Muscle layer of duodenum (tissue), 2 donors: ENCODE measurements around the gene SEC23IP.

Source experiments
- H3K27ac ChIP-seq: one replicate; pipeline ENCODE4 v1.7.0; 2013; ENCODE audit warnings: mild to moderate bottlenecking, low read length
- H3K27me3 ChIP-seq: one replicate; pipeline ENCODE4 v1.7.0; 2013; ENCODE audit warnings: low read depth, mild to moderate bottlenecking, control low read depth, low read length
- H3K36me3 ChIP-seq, 2 donors: one replicate each; pipeline ENCODE4 v1.7.0; 2013; ENCODE audit warnings: low read length in 2 of 2, control low read depth in 1 of 2, mild to moderate bottlenecking in 1 of 2; ENCODE audit not compliant: insufficient read depth in 2 of 2, control insufficient read depth in 1 of 2
- H3K4me1 ChIP-seq, 2 donors: one replicate each; pipeline ENCODE4 v1.7.0; 2013; ENCODE audit warnings: low read length in 2 of 2, mild to moderate bottlenecking in 2 of 2, control low read depth in 1 of 2, moderate library complexity in 1 of 2; ENCODE audit not compliant: insufficient read depth in 2 of 2, control insufficient read depth in 1 of 2
- H3K4me3 ChIP-seq, 2 donors: one replicate each; pipeline ENCODE4 v1.7.0; 2013; ENCODE audit warnings: low read length in 2 of 2, low read depth in 1 of 2, mild to moderate bottlenecking in 1 of 2
- H3K9me3 ChIP-seq, 2 donors: one replicate each; pipeline ENCODE4 v1.7.0; 2013; ENCODE audit warnings: low read length in 2 of 2, control low read depth in 1 of 2, mild to moderate bottlenecking in 1 of 2; ENCODE audit not compliant: control insufficient read depth in 1 of 2
- donor health status: healthy.

SEC23IP gene

DNA sequence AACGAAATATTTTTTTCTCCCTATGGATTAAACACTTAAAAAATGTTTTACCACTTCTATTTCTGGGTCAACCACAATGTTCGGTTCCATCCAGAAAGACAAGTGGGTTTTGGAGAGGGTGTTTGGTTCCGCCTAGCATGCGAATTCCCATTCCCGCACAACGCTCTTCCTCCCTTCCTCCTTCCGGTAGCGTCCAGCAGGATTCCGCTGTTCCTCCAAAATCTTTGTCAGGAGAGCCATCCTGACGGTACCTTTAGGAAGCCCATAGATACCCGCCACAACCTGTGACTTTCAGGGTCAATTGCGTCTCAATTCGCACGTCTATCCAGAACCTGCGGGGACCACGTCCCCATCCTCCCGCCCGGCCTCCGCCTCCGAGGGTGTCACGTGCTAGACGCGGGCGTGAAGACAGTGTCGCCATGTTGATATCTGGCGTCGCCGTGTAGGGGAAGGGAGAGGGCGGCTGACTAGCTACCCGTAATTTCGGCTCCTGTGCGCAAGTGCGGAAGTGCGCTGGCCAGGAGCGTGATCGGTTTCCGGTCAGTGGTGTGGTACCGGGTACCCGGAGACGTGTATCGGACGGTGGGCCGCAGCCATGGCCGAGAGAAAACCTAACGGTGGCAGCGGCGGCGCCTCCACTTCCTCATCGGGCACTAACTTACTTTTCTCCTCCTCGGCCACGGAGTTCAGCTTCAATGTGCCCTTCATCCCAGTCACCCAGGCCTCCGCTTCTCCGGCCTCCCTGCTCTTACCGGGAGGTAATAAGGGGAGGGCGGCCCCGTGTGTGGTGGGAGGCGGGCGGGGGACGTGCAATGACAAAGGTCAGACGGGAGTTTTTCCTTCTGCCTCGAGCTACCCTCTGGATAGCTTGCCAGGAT lies at the start of gene SEC23IP:
SEC23IP (plus strand) TSS at position 543 of the 878 bp plus-strand sequence; CDS start at position 596, 53 bp downstream.
- Histone ChIP-seq H3K27me3 (no peaks in the 10 kb centered on the region), H3K4me1 (peaks cover 32 to 43% of the 10 kb centered on the region in 2 donors), H3K36me3 (peaks cover 0 to 3% of the 10 kb centered on the region in 2 donors), H3K4me3 (peak within 1 kb of the TSS; percentile 89 to 99), H3K27ac (peak within 1 kb of the TSS; percentile 90), H3K9me3 (no peaks in the 10 kb centered on the region)

GRCh38 chr10:119845656-119846055 lies 46.9 kb upstream of the SEC23IP start:
- H3K9me3 ChIP-seq, result no peaks in the 10 kb centered on the region
- H3K27me3 ChIP-seq, result no peaks in the 10 kb centered on the region
- H3K4me3 ChIP-seq, result no peak overlapping the region
- H3K36me3 ChIP-seq, result peaks cover 59 to 69% of the 10 kb centered on the region in 2 donors
- no peaks in the 10 kb centered on the region for H3K4me1 ChIP-seq
- no peak overlapping the region for H3K27ac ChIP-seq

GRCh38 chr10:119849031-119849789 lies 43.3 kb upstream of the SEC23IP start:
- H3K4me1 ChIP-seq, result no peaks in the 10 kb centered on the region

DNA sequence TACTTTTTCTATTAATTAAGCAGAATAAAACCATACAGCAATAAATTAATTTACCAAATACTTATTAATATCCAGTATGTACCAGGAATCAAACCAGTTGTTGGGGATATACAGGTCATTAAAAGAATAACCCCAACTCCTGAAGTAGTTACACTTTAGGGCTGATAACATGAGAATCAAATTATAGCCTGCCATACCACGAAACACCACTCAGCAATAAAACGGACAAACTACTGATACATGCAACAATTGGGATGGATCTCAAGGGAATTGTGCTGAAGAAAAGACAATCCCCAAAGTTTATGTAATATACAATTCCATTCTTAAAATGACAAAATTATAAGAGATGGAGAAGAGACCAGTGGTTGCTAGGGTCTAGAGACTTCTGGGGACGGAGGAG lies 42.6 kb upstream of the SEC23IP start:
- Histone ChIP-seq H3K27ac (no peak overlapping the region), H3K4me1 (no peaks in the 10 kb centered on the region), H3K27me3 (no peaks in the 10 kb centered on the region), H3K36me3 (peaks cover 46 to 48% of the 10 kb centered on the region in 2 donors), H3K9me3 (no peaks in the 10 kb centered on the region), H3K4me3 (no peak overlapping the region)

More at GRCh38 chr10:119849031-119849789, 43.3 kb upstream of the SEC23IP start:
- H3K27ac ChIP-seq, result no peak overlapping the region
- peaks cover 49 to 55% of the 10 kb centered on the region in 2 donors for H3K36me3 ChIP-seq
- H3K9me3 ChIP-seq, result no peaks in the 10 kb centered on the region
- no peak overlapping the region for H3K4me3 ChIP-seq
- H3K27me3 ChIP-seq, result no peaks in the 10 kb centered on the region

- H3K9me3 ChIP-seq, result no peaks in the 10 kb centered on the region
- H3K36me3 ChIP-seq, result peaks cover 36 to 38% of the 10 kb centered on the region in 2 donors
- H3K4me3 ChIP-seq, result no peak overlapping the region
- no peaks in the 10 kb centered on the region for H3K27me3 ChIP-seq
- H3K4me1 ChIP-seq, result no peaks in the 10 kb centered on the region
- H3K27ac ChIP-seq, result no peak overlapping the region
These were observed 40.3 kb upstream of the SEC23IP start for GRCh38 chr10:119852277-119852676.

GRCh38 chr10:119852822-119853221 lies 39.7 kb upstream of the SEC23IP start:
- H3K4me3 ChIP-seq, result no peak overlapping the region
- no peak overlapping the region for H3K27ac ChIP-seq
- H3K4me1 ChIP-seq, result no peaks in the 10 kb centered on the region
- H3K9me3 ChIP-seq, result no peaks in the 10 kb centered on the region
- H3K36me3 ChIP-seq, result peaks cover 33 to 36% of the 10 kb centered on the region in 2 donors
- no peaks in the 10 kb centered on the region for H3K27me3 ChIP-seq

- Histone ChIP-seq H3K36me3 (peaks cover 31 to 36% of the 10 kb centered on the region in 2 donors), H3K4me1 (peaks cover 0 to 3% of the 10 kb centered on the region in 2 donors), H3K27me3 (no peaks in the 10 kb centered on the region), H3K27ac (no peak overlapping the region), H3K4me3 (no peak overlapping the region), H3K9me3 (no peaks in the 10 kb centered on the region)
These were observed 39.0 kb upstream of the SEC23IP start for GRCh38 chr10:119853574-119853973.

DNA sequence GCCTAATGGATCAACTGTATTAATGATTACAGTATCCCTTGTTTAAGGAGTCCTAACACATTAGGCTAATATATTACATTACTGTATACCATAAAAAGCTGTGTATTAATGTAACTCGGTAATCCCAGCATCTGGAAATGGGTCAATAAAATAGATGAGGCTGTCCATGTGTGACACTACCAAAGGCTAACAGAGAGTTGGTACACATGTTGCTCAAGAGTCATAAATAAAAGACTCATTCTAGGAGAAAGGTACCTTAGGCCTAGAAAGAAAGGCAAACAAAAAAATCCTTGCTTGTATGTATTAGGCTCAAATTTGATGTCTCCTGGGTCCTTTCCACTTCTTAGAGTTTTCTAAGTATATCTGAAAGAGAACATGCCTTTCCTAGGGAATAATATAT lies 34.5 kb upstream of the SEC23IP start:
- no peaks in the 10 kb centered on the region for H3K9me3 ChIP-seq
- peaks cover 8 to 20% of the 10 kb centered on the region in 2 donors for H3K36me3 ChIP-seq
- no peak overlapping the region for H3K4me3 ChIP-seq
- no peak overlapping the region for H3K27ac ChIP-seq
- peaks cover 0 to 11% of the 10 kb centered on the region in 2 donors for H3K4me1 ChIP-seq
- no peaks in the 10 kb centered on the region for H3K27me3 ChIP-seq

- Histone ChIP-seq H3K4me3 (no peak overlapping the region), H3K36me3 (peaks cover 0 to 10% of the 10 kb centered on the region in 2 donors), H3K4me1 (peaks cover 0 to 11% of the 10 kb centered on the region in 2 donors), H3K27ac (no peak overlapping the region), H3K27me3 (no peaks in the 10 kb centered on the region), H3K9me3 (no peaks in the 10 kb centered on the region)
These were observed 32.9 kb upstream of the SEC23IP start for GRCh38 chr10:119859420-119860258.

- Histone ChIP-seq H3K27me3 (no peaks in the 10 kb centered on the region), H3K27ac (no peak overlapping the region), H3K9me3 (no peaks in the 10 kb centered on the region), H3K4me1 (peaks cover 0 to 11% of the 10 kb centered on the region in 2 donors), H3K4me3 (no peak overlapping the region), H3K36me3 (peaks cover 0 to 9% of the 10 kb centered on the region in 2 donors)
These were observed 31.5 kb upstream of the SEC23IP start for GRCh38 chr10:119860866-119861607.
